C4-2B (cell line): ENCODE results near the gene CADM1.

Experiments
- ZFX ChIP-seq: fragments of 450-650 bp; IDR thresholded peaks from 2 replicates; pipeline ENCODE4 v1.6.1; 2017
- TF ChIP-seq, protein P1 (sequence below): fragments of 450-650 bp; conservative IDR thresholded peaks from 2 replicates; pipeline ENCODE4 v1.5.1; 2017; ENCODE audit warnings: mild to moderate bottlenecking

DNA sequence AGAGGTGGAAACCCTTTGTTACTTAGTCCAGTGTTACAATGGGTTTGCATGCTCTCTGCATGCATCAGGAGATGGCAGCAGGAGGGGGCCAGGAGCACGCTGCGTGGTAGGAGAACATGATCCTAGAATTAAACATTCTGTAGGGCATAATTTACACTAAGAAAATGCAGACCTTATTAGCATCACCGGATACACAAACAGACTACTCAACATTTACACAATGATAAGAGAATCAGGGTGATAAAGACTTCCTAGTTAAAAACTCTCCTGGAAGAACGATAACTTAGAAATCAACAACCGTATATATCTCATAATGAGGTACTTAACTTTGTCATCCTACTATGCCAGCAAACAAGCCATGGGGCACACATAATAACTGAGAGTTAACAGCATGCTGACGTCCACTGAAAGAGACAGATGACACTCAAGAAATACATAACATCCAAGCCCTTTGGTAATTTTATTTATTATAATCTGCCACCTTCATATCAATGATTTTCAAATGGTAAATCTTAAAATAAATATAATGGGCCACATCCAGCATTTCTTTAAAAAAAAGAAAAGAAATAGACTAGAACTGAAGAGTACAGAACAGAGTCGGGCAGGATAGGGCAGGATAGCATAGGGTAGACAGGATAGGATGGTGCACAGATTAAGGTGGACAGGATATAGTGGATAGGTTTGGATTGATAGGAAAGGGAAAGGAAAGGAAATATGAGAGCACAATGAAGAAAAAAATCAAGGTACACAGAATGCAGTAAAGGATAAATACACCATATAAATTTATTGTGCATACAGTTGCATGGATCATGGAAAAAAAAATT is 27.5 kb downstream of the CADM1 start:
- TF ChIP-seq, protein P1, sequence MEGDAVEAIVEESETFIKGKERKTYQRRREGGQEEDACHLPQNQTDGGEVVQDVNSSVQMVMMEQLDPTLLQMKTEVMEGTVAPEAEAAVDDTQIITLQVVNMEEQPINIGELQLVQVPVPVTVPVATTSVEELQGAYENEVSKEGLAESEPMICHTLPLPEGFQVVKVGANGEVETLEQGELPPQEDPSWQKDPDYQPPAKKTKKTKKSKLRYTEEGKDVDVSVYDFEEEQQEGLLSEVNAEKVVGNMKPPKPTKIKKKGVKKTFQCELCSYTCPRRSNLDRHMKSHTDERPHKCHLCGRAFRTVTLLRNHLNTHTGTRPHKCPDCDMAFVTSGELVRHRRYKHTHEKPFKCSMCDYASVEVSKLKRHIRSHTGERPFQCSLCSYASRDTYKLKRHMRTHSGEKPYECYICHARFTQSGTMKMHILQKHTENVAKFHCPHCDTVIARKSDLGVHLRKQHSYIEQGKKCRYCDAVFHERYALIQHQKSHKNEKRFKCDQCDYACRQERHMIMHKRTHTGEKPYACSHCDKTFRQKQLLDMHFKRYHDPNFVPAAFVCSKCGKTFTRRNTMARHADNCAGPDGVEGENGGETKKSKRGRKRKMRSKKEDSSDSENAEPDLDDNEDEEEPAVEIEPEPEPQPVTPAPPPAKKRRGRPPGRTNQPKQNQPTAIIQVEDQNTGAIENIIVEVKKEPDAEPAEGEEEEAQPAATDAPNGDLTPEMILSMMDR, result no peak
- no peak for TF ChIP-seq ZFX
